ENCODE measurements around the gene TICAM2. TPM values are rescaled to one million over a fixed set of nuclear protein-coding genes. Genes with fewer than 3 reads are reported as not detected.

The TICAM2 gene, protein sequence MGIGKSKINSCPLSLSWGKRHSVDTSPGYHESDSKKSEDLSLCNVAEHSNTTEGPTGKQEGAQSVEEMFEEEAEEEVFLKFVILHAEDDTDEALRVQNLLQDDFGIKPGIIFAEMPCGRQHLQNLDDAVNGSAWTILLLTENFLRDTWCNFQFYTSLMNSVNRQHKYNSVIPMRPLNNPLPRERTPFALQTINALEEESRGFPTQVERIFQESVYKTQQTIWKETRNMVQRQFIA
- 0.31 TPM for total RNA-seq

DNA sequence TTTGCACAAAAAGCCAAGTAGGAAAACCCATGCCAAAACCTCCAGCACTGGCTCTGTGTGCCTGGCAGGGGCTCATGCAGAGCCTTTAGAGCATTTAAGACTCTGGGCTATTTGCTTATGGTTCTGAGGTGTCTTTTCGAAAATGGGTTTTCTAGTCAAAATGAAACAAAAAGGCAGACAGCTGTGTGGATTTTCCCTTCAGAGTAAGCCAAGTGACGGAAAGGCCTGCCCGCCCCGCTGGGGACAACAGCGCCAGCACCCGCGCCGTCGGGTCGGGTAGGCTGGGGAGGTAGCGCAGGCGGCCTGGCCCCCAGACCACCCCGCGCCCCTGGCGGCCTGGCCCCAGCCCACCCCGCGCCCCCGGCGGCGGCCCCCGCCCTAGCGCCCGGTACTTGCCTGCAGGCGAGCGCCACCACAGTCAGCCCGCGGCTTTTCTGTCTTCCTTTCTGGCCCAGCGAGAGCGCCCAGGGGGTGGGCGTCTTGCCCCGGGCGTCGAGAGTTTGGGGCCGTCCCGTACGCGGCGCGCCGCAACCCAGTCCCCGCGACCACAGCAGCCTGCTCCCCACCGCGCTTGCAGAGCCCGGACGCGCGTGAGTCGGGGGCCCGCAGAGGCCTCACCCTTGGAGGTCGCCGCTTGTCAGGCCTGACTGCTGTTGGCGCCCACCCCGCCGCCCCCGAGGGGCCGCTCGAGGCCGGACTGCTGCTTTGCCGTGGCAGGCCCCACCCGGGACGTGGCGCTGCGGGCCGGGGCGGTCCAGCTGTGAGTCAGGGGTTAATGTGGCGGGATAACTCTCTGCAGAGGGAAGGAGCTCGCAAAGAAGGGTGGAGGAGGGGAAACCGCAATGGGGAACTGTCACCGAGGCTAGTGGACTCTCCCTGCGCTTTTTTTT, at the start of gene TICAM2:
TSS of gene TICAM2 (minus strand) at position 779 of the 890 bp plus-strand sequence. CDS start 21,223 bp downstream, outside the sequence.

DNA sequence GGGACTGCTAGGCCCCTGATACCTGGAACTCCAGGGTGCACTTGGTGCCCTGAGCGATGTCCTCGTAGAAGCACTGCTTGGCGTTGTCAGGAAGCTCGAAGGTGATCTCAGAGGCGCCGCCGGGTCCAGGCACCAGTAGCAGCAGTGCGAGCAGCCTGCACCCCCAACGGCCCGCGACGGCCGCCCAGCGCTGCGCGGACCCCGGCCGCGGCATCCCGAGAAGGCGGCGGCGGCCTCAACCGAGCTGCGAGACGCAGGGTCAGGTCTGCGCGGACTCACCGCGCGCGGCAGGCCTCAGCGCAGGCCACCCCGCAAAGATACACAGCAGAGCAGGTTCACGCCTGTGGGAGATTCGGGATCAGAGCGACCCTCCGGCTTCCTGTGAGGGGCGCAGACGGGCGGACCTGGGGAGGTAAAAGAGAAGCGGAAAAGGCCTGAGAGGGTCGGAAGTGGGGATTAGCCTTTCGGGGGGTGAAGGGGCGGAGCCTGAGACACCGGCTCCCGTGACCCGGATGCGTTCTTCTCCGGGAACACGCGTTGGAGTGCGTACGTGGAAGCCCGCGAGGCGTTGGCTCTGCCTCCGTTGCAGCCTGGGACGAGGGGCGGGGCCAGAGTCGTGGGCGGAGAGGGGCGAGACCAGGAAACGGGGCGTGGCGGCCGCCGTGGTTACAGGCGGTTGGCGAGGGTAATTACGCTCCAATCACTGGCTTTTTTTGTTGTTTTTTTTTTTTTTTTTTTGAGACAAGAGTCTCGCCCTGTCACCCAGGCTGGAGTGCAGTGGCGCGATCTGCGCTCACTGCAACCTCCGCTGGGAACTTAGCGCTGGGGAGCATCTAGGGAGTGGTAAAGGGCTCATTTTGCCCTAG, 23.5 kb upstream of the TICAM2 start, which contains the start of gene TMED7:
TSS of gene TMED7 (minus strand) at position 458 of the 866 bp plus-strand sequence. CDS start at position 214, 244 bp downstream.

DNA sequence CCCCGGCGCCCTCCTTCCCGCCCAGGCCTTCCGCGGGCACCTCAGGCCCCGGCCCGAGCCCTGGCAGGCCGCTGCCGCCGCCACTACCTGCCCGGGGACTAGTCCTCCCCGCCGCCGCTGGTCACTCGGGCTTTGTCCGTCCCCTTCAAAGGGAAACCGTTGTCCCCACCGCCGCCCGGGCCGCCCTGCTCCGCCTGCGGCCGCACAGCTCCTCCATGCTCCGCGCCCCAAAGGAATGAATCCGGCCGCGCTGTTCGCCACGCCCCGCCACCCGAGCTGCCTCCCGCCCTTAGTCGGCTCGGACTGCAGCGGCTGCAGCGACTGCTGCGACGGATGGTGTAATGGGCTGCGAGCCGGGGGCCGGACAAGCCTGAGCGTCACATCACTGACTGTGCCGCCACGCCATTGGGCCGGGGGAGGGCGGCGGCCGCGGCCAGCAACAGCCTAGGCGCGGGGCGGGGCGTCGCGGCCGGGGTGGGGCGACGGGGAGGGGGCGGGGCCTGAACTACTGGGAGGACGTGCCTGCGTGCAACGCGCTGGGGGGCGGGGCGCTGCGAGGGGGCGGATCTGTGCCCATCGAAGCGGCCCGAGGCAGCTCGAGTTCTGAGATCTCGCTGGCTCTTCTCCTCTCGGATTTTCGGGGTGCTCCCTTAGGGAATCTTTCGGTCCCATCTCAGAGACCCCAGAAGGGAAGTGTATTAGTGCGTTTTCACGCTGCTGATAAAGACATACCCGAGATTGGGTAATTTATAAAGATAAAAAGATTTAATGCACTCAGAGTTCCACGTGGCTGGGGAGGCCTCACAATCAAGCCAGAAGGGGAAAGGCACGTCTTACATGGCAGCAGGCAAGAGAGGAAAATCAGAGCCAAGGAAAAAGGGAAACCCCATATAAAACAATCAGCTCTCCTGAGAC, 57.6 kb downstream of the TICAM2 start, which contains the start of gene FEM1C:
TSS of gene FEM1C (minus strand) at position 340 of the 915 bp plus-strand sequence. CDS start 1,282 bp downstream, outside the sequence.

Other genes starting within 250 kb of the TICAM2 start
- gene FEM1C, start 57.7 kb downstream of the TICAM2 start, total RNA-seq: 59.2 TPM
- gene TMED7, start 23.6 kb upstream of the TICAM2 start, total RNA-seq: 72.3 TPM
- gene CDO1, start 214.2 kb upstream of the TICAM2 start, total RNA-seq: 91.7 TPM
- gene ATG12, start 239.1 kb upstream of the TICAM2 start, total RNA-seq: 98.6 TPM
- gene AP3S1, start 239.5 kb upstream of the TICAM2 start, total RNA-seq: 135 TPM